ENCODE results near the gene CCDC12.

CCDC12 gene

DNA sequence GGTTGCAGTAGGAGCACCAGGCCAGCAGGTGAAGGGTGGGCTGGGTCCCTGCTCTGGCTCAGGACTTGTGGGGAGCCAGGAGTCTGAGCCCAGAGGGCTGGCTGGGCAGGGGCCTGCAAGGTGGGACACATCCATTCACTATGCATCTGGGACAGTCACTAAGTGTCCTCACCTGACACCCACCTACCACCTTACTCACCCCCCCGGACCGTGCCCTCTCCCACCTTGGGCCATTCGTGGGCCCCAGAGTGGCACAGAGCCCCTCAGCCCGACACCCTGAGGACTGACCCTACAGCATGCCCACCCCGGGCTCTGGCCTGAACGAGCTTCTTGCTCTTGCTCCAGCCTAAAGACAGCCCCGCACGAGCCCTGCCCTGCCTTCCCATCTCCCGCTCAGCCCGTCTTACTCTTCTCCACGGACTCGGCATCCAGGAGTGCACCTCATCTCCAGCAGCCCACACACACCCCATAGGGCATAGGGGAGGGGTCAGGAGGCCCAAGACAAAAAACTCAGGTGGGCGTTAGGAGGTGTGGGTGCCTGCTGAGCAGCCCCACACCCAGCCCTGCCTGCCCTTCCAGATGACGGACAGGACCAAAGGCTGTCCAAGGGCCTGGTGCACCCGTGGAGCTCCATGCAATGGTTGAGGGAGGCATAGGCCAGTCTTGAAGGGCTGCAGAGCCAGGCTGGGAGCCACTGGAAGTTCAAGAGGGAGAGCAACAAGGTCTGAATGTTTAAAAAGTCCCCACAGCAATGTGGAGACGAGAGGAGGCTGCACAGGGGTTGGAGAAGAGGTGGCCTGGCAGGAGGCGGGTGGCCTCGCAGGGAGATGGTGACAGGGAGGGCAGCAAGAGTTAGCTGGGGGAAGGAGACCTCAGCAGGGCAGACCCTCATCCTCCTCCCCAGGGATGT is 72.0 kb downstream of the CCDC12 start:
- H4K20me1 ChIP-seq (ENCODE audit: low read depth, low read length): no peaks in the 10 kb centered on the region
- H3F3A ChIP-seq (ENCODE audit: insufficient read depth): no peaks in the 10 kb centered on the region
- H3K9me2 ChIP-seq (replicated peaks; ENCODE audit: insufficient read depth, low read length): no peaks in the 10 kb centered on the region
- H3K27ac ChIP-seq (ENCODE audit: low read depth, low read length): no peak overlapping the region
- H3K4me3 ChIP-seq (ENCODE audit: insufficient read depth, low read length, poor library complexity, severe bottlenecking): no peak overlapping the region
- H3K36me3 ChIP-seq (ENCODE audit: low read length): no peaks in the 10 kb centered on the region
- H3K79me2 ChIP-seq (ENCODE audit: insufficient read depth, low read length): no peaks in the 10 kb centered on the region
- TF ChIP-seq, protein P1, sequence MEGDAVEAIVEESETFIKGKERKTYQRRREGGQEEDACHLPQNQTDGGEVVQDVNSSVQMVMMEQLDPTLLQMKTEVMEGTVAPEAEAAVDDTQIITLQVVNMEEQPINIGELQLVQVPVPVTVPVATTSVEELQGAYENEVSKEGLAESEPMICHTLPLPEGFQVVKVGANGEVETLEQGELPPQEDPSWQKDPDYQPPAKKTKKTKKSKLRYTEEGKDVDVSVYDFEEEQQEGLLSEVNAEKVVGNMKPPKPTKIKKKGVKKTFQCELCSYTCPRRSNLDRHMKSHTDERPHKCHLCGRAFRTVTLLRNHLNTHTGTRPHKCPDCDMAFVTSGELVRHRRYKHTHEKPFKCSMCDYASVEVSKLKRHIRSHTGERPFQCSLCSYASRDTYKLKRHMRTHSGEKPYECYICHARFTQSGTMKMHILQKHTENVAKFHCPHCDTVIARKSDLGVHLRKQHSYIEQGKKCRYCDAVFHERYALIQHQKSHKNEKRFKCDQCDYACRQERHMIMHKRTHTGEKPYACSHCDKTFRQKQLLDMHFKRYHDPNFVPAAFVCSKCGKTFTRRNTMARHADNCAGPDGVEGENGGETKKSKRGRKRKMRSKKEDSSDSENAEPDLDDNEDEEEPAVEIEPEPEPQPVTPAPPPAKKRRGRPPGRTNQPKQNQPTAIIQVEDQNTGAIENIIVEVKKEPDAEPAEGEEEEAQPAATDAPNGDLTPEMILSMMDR (IDR thresholded peaks at IDR 0.05; ENCODE audit: insufficient read depth, low read length, poor library complexity, severe bottlenecking): no peak
- TF ChIP-seq EZH2phosphoT487 (conservative IDR thresholded peaks at IDR 0.05; ENCODE audit: low read length): no peak
- no peaks in the 10 kb centered on the region for H3K9me3 ChIP-seq (ENCODE audit: insufficient read depth, low read length)
- no peak overlapping the region for H3K4me2 ChIP-seq (ENCODE audit: low read depth, low read length, poor library complexity, severe bottlenecking)
- H3K9ac ChIP-seq (ENCODE audit: low read length): no peak overlapping the region
- no peak overlapping the region for H2AFZ ChIP-seq (ENCODE audit: low read depth, low read length, severe bottlenecking)
- no peaks in the 10 kb centered on the region for H3K27me3 ChIP-seq (ENCODE audit: low read length)

DNA sequence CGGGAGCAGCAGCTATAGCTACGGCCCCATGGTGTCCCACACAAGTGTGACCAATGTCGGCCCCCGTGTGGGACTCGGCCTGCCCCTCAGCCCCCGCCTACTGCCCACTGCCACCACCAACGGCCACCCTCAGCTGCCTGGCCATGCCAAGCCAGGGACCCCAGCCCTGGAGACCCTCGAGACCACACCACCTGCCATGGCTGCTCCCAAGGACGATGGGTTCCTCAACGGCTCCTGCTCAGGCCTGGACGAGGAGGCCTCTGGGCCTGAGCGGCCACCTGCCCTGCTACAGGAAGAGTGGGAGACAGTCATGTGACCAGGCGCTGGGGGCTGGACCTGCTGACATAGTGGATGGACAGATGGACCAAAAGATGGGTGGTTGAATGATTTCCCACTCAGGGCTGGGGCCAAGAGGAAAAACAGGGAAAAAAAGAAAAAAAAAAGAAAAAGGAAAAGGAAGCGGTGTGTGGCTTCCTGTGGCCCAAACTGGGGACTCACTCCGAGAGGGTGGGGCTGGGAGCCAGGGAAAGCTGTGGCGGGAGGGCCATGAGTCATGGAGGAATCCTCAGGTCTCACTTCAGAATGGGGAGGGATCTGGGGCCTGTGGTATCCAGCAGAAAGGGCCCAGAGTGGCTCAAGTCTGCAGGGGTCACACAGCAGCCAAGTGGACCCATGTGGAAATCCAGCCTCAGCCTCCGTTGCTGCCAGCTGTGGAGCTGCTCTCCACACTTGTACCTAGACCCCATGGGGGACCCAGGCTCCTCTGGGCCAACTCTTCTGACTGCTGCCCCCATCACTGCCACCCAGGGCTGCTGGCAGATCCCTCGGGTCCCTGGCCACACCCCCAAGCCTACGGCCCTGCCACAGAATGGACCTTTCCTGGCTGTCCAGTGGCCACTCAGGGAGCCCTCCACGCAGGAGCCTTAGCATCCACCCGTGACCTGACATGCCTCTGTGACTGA is 72.9 kb downstream of the CCDC12 start:
- Histone ChIP-seq H2AFZ (ENCODE audit: low read depth, low read length, severe bottlenecking) (no peak overlapping the region), H3F3A (ENCODE audit: insufficient read depth) (no peaks in the 10 kb centered on the region), H3K4me2 (ENCODE audit: low read depth, low read length, poor library complexity, severe bottlenecking) (no peak overlapping the region), H3K4me3 (ENCODE audit: insufficient read depth, low read length, poor library complexity, severe bottlenecking) (no peak overlapping the region), H3K9me3 (ENCODE audit: insufficient read depth, low read length) (no peaks in the 10 kb centered on the region), H3K79me2 (ENCODE audit: insufficient read depth, low read length) (no peaks in the 10 kb centered on the region), H3K9ac (ENCODE audit: low read length) (no peak overlapping the region), H3K27ac (ENCODE audit: low read depth, low read length) (no peak overlapping the region), H3K36me3 (ENCODE audit: low read length) (no peaks in the 10 kb centered on the region), H3K27me3 (ENCODE audit: low read length) (no peaks in the 10 kb centered on the region), H4K20me1 (ENCODE audit: low read depth, low read length) (no peaks in the 10 kb centered on the region), H3K9me2 (replicated peaks; ENCODE audit: insufficient read depth, low read length) (no peaks in the 10 kb centered on the region)
- no peak for TF ChIP-seq EZH2phosphoT487 (conservative IDR thresholded peaks at IDR 0.05; ENCODE audit: low read length)
- TF ChIP-seq, protein P1 (IDR thresholded peaks at IDR 0.05; ENCODE audit: insufficient read depth, low read length, poor library complexity, severe bottlenecking): no peak

DNA sequence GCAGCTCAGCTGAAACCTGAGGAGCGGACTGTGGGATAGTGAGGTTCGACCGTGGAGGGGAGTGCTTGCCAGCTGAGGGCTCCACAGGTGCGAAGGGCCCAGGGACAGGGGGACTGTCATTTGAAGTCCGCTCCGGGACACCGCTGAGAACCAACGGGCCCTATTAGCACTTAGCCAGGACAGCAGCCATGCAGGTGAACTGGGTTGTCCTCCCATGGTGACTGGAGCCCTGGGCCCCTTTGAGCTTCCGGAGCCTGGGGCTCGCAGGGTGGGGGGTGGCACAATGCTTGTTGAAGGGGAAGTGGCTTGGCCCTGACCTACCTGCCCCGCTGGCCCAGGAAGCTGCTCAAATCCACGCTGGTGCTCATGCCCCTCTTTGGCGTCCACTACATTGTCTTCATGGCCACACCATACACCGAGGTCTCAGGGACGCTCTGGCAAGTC is 74.3 kb downstream of the CCDC12 start:
- Histone ChIP-seq H3K27ac (ENCODE audit: low read depth, low read length) (no peak overlapping the region), H3K9me3 (ENCODE audit: insufficient read depth, low read length) (no peaks in the 10 kb centered on the region), H3F3A (ENCODE audit: insufficient read depth) (no peaks in the 10 kb centered on the region), H2AFZ (ENCODE audit: low read depth, low read length, severe bottlenecking) (no peak overlapping the region), H3K9ac (ENCODE audit: low read length) (no peak overlapping the region), H3K36me3 (ENCODE audit: low read length) (no peaks in the 10 kb centered on the region), H3K79me2 (ENCODE audit: insufficient read depth, low read length) (no peaks in the 10 kb centered on the region), H4K20me1 (ENCODE audit: low read depth, low read length) (no peaks in the 10 kb centered on the region), H3K27me3 (ENCODE audit: low read length) (no peaks in the 10 kb centered on the region), H3K4me3 (ENCODE audit: insufficient read depth, low read length, poor library complexity, severe bottlenecking) (no peak overlapping the region), H3K9me2 (replicated peaks; ENCODE audit: insufficient read depth, low read length) (no peaks in the 10 kb centered on the region), H3K4me2 (ENCODE audit: low read depth, low read length, poor library complexity, severe bottlenecking) (no peak overlapping the region)
- TF ChIP-seq, protein P1 (IDR thresholded peaks at IDR 0.05; ENCODE audit: insufficient read depth, low read length, poor library complexity, severe bottlenecking): no peak
- no peak for TF ChIP-seq EZH2phosphoT487 (conservative IDR thresholded peaks at IDR 0.05; ENCODE audit: low read length)

Measured in SU-DHL-6 (cell line).